Measurements from ENCODE around the gene METTL25B. TPM values are rescaled to one million over a fixed set of nuclear protein-coding genes. Genes with fewer than 3 reads are reported as not detected.
A peak's percentile ranks its signal among the peaks of the same experiment; 100 is the strongest.

The METTL25B gene
- total RNA-seq, 1 experiment from 2014 or later = 46.0 TPM

- POLR2A ChIA-PET = interaction anchor here (0.7 to 1.6 kb wide), 5 partner anchors 13 to 1260 kb away, joined by 3 to 11 read pairs (median 3); no protein-coding TSS in a partner anchor
- Mint-ChIP-seq H3K27ac (ENCODE audit: low read depth, unreplicated experiment) (peak overlapping the region; percentile 54), H3K36me3 (ENCODE audit: insufficient read depth, unreplicated experiment) (no peaks in the 10 kb centered on the region), H3K4me1 (ENCODE audit: insufficient read depth, unreplicated experiment) (peaks cover 11% of the 10 kb centered on the region), H3K27me3 (ENCODE audit: insufficient read depth, unreplicated experiment) (no peaks in the 10 kb centered on the region), H3K4me3 (ENCODE audit: unreplicated experiment) (no peak overlapping the region), H3K9me3 (ENCODE audit: unreplicated experiment) (no peaks in the 10 kb centered on the region)
- DNase-seq (ENCODE audit: unreplicated experiment) = no peak
- no peak for TF ChIP-seq CTCF (IDR thresholded peaks at IDR 0.05; ENCODE audit: unreplicated experiment)
- no TSS peak for BruUV-seq (replicated peaks)
- CTCF ChIA-PET = interaction anchor here (0.7 to 39.7 kb wide), 10 partner anchors 23 to 207 kb away, joined by 3 to 2415 read pairs (median 4); partner anchors contain the start of genes CRABP2, HAPLN2, NES and NTRK1
- intact Hi-C loops (cut with micrococcal nuclease) = no loop called here
Observed at GRCh38 chr1:156721131-156721530, 7.1 kb upstream of the METTL25B start.

- no peaks in the 10 kb centered on the region for H3K27me3 Mint-ChIP-seq (ENCODE audit: insufficient read depth, unreplicated experiment)
- ChIA-PET POLR2A (interaction anchor here (0.8 to 1.2 kb wide), 2 partner anchors 32 to 1260 kb away, joined by 3 to 11 read pairs; no protein-coding TSS in a partner anchor), CTCF (interaction anchor here (0.6 to 39.7 kb wide), 12 partner anchors 23 to 1312 kb away, joined by 3 to 2415 read pairs (median 4); partner anchors contain the start of genes CRABP2, HAPLN2, NES and NTRK1)
- no TSS peak for BruUV-seq (replicated peaks)
- no peak overlapping the region for H3K4me3 Mint-ChIP-seq (ENCODE audit: unreplicated experiment)
- TF ChIP-seq CTCF (IDR thresholded peaks at IDR 0.05; ENCODE audit: unreplicated experiment) = no peak
- intact Hi-C loops (cut with micrococcal nuclease) = no loop called here
- peak overlapping the region; percentile 54 for H3K27ac Mint-ChIP-seq (ENCODE audit: low read depth, unreplicated experiment)
- H3K36me3 Mint-ChIP-seq (ENCODE audit: insufficient read depth, unreplicated experiment) = no peaks in the 10 kb centered on the region
- H3K4me1 Mint-ChIP-seq (ENCODE audit: insufficient read depth, unreplicated experiment) = peaks cover 11% of the 10 kb centered on the region
- no peak for DNase-seq (ENCODE audit: unreplicated experiment)
- no peaks in the 10 kb centered on the region for H3K9me3 Mint-ChIP-seq (ENCODE audit: unreplicated experiment)
Observed at GRCh38 chr1:156721535-156721934, 6.7 kb upstream of the METTL25B start.

- H3K4me1 Mint-ChIP-seq (ENCODE audit: insufficient read depth, unreplicated experiment) = peaks cover 28% of the 10 kb centered on the region
- H3K9me3 Mint-ChIP-seq (ENCODE audit: unreplicated experiment) = no peaks in the 10 kb centered on the region
- CTCF ChIA-PET = interaction anchor here (0.5 to 39.7 kb wide), 67 partner anchors 8 to 783 kb away, joined by 3 to 2415 read pairs (median 4); partner anchors contain the start of genes CCT3, CRABP2, HAPLN2 and HDGF
- H3K4me3 Mint-ChIP-seq (ENCODE audit: unreplicated experiment) = no peak overlapping the region
- H3K27ac Mint-ChIP-seq (ENCODE audit: low read depth, unreplicated experiment) = no peak overlapping the region
- peak; percentile 95 for DNase-seq (ENCODE audit: unreplicated experiment)
- intact Hi-C loops (cut with micrococcal nuclease) = loop anchor here (1.0 kb wide), 10 partner anchors 15 to 202 kb away; partner anchors contain the start of genes HDGF, NTRK1 and PRCC
- POLR2A ChIA-PET = interaction anchor here (0.7 to 8.9 kb wide), 23 partner anchors 10 to 442 kb away, joined by 3 to 231 read pairs (median 7); partner anchors contain the start of genes HDGF, MRPL24, PRCC and TMEM79
- peak; percentile 99 for TF ChIP-seq CTCF (IDR thresholded peaks at IDR 0.05; ENCODE audit: unreplicated experiment)
- H3K27me3 Mint-ChIP-seq (ENCODE audit: insufficient read depth, unreplicated experiment) = no peaks in the 10 kb centered on the region
- no TSS peak for BruUV-seq (replicated peaks)
- peaks cover 13% of the 10 kb centered on the region for H3K36me3 Mint-ChIP-seq (ENCODE audit: insufficient read depth, unreplicated experiment)
Observed at GRCh38 chr1:156725683-156726280, 2.5 kb upstream of the METTL25B start.

DNA sequence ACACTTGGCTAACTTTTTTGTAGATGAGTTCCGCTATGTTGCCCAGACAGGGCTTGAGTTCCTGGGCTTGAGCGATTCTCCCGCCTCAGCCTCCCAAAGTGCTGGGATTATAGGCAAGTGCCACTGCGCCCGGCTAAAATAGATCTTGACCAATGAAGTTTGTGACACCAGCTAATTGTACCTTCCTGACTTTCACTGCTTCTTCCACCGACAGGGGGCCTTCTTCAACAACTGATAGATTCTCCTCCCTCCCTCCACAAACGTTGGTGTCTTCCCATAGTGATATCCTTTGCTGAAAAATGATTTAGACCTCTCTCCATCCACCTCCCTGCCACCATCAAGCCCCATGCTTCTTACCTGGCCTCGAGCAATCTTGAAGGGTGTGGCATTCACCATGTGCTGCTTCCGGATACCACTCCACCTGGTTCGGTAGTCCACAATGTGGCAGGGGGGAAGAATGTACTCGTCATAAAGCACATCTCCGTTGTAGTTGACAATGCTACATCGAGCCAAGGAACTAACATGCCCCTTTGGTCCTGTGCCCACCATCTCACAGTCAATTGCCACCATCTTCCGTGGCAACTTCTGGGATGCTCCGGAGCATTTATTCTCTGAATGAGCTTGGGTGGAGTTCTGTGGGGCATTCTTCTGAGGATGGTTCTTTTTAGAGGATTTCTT, 1.6 kb upstream of the METTL25B start:
- peak; percentile 92 for DNase-seq (ENCODE audit: unreplicated experiment)
- intact Hi-C loops (cut with micrococcal nuclease) = loop anchor here (1.0 kb wide), 9 partner anchors 16 to 201 kb away; partner anchors contain the start of genes HDGF, NTRK1 and PRCC
- BruUV-seq (replicated peaks) = no TSS peak
- TF ChIP-seq CTCF (IDR thresholded peaks at IDR 0.05; ENCODE audit: unreplicated experiment) = peak; percentile 84
- Mint-ChIP-seq H3K4me3 (ENCODE audit: unreplicated experiment) (no peak overlapping the region), H3K27me3 (ENCODE audit: insufficient read depth, unreplicated experiment) (no peaks in the 10 kb centered on the region), H3K36me3 (ENCODE audit: insufficient read depth, unreplicated experiment) (peaks cover 13% of the 10 kb centered on the region), H3K27ac (ENCODE audit: low read depth, unreplicated experiment) (no peak overlapping the region), H3K4me1 (ENCODE audit: insufficient read depth, unreplicated experiment) (peaks cover 32% of the 10 kb centered on the region), H3K9me3 (ENCODE audit: unreplicated experiment) (no peaks in the 10 kb centered on the region)
- POLR2A ChIA-PET = interaction anchor here (0.6 to 8.9 kb wide), 28 partner anchors 9 to 443 kb away, joined by 3 to 231 read pairs (median 6); partner anchors contain the start of genes HDGF, MRPL24, NAXE and PRCC
- CTCF ChIA-PET = interaction anchor here (0.6 to 39.7 kb wide), 66 partner anchors 9 to 413 kb away, joined by 3 to 2415 read pairs (median 5); partner anchors contain the start of genes CCT3, CRABP2, HAPLN2 and HDGF
